Stimulated activated CD4-positive, alpha-beta T cell treated with anti-CD3 and anti-CD28 coated beads, Interleukin-1b, Interleukin-23, amount 100 ng/mL, for 4 hours (primary cell): ENCODE data around the gene KCNK7.

Experiments
- DNase-seq, 2 donors: peaks; one replicate each; pipeline ENCODE4 v3.0.0-alpha.2; 2020; ENCODE audit warnings: low read depth in 2 of 2

The KCNK7 gene

DNA sequence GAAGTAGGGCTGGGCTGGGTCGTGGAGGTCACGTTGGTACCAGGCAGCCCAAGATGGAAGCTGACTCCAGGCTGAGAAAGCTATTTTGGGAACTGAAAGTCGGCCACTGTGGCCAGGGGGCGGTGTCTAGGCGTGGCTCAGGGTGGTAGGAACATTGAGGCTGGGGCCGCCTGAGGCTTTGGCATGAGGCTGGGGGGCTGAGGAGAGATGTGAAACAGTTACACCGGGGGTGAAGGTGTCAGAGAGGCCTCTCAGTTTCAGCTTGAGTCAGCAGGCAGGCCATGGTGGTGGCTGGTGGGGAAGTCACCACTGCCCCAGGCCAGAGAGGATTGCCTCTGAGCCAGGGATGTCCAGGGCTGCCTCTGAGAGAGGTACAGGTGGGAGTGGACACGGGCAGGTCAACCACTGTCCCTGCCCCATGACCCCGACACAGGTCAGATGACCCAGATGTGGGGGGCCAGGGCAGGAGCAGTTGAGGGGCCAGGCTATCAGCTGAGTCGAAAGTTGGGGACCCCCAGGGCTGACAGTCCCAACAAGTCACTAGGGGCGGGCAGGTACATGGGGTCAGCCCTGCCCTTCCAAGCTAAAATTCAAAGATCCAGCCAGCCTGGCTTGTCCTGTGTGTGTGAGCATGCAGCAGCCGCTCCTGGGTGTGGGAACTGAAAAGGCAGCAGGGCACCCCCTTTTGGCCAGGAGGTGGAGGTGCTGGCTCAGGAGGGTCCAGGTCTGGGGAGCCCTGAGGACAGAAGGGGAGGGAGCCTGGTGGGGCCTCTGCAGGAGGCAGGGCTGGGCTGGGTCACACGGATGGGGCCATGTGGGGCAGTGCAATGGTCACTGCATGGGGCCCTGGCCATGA, 7.2 kb downstream of the KCNK7 start:
- peak; percentile 37 to 67 for DNase-seq

DNA sequence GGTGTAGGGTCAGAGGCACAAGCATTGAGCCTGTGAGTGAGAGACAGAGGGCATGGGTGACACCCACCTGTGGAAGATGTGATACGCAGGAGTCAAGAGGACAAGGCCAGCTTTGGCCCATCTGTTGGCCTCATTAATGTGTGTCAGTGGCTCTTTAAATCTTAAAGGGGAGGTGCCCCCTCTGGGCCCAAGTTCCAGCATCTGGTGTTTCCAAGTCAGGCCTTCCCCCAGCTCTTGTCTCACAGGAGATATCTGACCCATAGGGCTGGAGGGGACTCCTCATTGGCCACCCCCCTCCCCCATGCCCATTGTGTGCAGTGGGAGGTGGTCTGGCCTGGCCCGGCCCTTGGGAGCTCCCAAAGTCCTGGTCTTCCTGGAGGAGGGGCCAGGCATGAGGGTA, 8.9 kb downstream of the KCNK7 start:
- DNase-seq, result no peak

DNA sequence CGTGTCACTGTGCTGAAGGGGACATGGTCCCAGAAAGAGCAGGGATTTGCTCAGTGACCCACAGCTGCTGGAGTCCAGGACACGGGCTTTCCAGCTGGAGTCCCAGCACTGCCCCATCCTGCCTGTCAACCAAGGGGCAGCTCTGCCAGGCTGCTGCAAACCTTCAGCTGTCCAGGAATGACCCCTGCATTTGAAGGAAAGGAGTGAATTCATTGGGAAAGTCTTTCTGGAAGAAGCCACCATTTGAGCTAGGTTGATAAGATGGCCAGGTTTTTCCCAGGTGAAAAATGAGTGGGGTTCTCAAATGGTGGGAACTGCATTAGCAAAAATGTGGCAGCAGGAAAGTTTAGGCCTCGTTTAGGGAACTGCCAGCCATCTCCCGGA, 9.4 kb downstream of the KCNK7 start:
- DNase-seq, result no peak

DNA sequence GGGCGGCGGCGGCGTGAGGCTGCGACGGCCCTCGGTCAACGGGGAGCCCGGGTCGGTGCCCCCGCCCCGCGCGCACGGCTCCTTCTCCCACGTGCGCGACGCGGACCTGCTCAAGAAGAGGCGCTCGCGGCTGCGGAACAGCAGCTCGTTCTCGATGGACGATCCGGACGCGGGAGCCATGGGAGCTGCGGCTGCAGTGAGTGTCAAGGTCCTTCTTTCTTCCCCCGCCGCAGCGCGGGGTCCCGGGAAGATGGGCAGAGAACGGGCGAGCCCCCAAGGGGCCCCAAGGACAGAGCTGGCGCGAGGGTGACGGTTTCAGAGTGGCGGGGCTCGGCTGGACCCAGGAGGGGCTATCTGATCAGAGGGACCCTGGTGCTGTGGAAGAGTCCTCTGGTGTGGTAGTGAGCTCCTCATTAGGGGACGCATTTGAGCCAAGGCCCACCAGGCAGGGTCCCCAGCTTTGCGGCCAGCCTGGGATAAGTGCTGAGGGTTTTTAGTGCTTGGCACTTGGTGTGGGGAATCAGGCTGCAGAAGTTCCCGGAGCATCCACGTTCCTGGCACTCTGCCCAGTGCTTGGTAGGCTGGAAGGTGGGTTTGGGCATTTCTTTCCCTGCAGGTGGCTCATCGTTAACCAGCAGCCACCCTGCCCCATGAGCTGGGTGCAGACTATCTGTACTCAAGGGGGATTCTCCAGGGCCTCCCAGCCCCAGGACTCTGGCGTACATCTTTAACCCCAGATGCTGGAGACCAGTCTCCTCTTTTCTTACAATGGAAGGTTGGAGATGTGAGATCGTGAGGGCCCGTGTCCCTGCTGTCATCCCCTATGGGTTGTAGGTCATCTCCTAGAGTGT, 10.0 kb downstream of the KCNK7 start:
- DNase-seq, result no peak

DNA sequence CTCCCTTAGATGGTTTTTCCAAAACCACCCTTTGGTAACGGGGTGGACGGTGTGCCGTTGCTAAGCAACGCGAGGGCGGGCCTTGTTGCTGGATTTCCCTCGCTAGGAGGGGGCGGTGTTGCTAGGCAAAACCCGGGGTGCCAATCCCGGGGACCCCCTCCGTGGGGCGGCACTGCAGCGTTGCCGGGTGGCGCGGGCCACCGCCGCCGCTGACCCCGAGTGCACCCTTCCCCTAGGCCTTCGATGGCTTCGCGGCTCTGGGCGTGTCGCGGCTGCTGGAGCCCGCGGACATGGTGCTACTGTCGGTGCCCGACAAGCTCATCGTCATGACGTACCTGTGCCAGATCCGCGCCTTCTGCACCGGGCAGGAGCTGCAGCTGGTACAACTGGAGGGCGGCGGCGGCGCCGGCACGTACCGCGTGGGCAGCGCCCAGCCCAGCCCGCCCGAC, 10.9 kb downstream of the KCNK7 start:
- no peak for DNase-seq

DNA sequence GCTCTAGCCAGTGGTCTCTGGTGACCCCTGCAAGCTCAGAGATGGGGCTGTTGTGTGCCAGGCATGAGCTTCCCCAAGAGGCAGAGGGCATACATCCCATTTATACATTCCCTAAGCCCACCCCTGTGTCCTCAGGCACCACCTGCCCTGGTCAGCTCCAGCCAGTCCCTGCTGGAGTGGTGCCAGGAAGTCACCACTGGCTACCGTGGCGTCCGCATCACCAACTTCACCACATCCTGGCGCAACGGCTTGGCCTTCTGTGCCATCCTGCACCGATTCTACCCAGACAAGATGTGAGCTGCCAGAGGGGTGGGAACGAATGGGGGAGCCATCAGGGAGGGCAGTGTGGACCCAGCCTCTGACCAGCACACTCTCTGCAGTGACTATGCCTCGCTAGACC, 11.5 kb downstream of the KCNK7 start:
- DNase-seq, result no peak

DNA sequence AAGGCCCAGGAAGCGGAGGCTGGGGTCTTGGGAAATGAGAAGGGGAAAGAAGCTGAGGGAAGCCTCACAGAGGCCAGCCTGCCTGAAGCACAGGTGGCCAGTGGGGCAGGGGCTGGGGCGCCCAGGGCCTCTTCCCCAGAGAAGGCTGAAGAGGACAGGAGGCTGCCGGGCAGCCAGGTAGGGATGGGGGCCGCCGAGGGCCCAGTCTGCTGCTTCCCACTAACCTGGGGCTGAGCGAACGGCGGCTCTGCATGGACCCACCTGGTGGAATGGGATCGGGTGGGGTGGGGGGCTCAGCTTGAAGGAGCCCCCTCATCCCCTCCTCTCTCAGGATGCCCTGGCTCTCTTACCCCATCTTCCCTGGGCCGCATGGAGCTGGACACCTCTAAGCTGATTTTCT, 12.0 kb downstream of the KCNK7 start:
- DNase-seq, result no peak

DNA sequence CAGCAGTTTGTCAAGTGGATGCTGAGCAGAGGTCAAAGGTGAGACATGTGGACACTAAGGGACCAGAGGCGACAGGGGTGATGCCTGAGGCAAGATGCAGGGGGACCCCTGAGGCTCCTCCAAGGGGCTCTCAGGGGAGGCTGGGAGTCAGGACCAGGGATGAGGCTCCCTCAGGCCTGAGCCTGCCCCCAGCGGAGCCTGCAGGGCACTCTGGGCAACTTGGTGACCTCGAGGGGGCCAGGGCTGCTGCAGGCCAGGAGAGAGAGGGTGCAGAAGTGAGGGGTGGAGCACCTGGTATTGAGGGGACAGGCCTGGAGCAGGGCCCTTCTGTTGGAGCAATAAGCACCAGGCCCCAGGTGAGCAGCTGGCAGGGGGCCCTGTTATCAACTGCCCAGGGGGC, 13.7 kb downstream of the KCNK7 start:
- no peak for DNase-seq

DNA sequence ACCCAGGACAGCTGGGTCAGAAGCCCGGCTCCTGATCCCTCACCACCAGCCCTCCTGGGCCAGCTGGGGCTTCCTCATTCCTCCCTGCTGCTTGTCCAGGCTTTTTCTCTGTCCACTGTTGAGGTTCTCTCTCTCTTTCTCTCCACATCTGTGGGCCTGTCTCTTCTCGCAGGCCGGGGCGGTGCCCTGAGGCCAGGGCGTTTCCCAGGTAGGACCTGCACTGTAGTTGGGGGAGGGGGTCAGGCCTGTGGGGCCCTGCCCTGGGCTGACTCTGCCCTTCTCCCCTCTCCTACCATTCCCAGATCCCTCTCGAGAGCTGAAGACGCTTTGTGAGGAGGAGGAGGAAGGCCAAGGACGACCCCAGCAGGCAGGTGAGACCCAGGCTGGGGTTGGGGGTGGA, 14.8 kb downstream of the KCNK7 start:
- DNase-seq, result no peak

DNA sequence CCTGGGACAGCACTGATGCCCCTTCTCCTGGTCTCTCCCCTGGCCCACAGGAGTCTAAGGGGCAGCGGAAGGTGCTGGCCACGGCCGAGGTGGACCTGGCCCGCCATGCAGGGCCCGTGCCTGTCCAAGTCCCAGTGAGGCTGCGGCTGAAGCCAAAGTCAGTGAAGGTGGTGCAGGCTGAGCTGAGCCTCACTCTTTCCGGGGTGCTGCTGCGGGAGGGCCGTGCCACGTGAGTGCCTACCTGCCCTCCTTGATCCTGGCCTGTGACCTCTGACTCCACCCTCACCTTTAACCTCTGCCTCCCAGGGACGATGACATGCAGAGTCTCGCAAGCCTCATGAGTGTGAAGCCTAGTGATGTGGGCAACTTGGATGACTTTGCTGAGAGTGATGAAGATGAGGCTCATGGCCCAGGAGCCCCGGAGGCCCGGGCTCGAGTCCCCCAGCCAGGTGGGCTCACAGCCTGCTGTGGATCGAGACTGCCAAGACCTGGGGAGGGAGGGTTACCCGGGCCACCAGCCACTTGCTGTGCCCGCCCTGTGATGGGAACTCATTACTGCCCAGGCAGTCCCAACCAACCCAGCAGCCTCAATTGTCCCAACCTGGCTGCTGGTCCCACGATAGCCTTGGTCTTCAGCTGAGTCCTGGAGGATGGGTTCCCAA, 15.4 kb downstream of the KCNK7 start:
- no peak for DNase-seq

DNA sequence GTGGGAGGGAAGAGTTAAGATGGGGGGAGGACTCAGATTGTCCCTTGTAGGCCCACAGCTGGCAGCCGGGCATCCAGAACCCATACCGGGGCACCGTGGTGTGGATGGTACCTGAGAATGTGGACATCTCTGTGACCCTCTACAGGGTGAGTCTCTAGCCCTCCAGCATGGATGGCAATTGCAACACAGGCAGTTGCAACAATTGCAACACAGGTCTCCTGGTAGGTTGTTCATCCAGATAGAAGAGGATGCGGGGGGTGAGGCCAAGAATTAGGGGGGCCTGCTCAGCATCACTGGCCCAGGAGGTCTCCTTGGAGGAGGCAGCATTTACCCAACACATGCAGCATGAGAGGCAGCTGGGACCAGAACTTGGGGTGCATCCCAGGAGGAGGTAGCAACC, 16.3 kb downstream of the KCNK7 start:
- no peak for DNase-seq

DNA sequence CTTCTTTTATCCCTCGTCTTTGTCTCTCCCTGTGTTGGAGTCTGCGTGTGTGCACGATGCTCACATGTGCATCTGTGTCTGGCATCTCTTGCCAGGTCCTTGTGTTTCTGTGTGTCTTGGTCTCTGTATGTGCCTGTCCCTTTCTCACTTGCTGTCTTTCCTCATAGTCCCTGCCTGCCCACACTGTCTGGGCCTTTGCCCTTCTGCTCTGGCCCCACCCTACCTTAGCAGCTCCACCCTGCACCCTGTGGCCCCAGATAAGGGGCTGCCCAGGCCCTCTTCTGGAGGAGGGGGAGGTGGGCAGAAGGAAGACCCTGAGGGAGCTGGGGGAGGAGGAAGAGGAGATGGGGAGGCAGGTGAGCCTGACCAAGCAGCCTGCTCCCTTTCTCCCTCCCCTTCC, 16.9 kb downstream of the KCNK7 start:
- no peak for DNase-seq

DNA sequence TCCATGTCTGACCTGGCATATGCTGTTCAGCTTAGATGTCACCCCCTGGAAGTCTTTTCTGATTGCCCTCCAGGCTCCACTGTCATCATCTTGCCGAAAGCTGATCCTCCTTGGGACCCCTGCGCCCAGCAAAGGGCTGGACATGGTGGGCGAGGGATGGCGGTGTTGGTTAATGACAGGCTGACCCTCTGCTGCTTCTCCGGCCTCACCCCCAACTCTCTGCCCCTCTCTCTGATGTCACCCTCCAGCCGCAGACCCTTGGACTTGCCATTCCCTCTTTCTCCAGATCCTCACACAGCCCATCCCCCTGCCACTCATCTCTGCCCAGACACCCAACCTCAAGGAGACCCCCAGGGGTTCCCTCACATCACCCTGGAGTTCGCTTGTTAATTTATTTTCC, 17.5 kb downstream of the KCNK7 start:
- no peak for DNase-seq

DNA sequence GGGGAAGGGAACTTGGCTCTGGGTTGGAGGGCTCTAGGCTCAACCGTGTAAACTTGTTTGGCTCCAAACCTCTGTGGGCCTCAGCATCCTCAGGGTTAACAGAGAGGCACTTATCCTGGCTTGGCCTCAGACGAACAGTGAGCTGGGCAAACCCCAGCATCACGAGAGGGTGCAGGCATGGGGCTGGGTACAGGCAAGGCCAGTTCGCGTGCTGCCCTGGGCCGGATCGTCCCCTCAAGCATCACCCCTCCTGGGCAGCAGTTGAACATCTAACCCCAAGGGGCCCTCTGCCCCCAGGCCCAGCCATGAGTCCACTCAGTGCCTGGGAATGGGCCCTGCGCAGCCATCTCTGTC, 17.9 kb downstream of the KCNK7 start:
- no peak for DNase-seq

DNA sequence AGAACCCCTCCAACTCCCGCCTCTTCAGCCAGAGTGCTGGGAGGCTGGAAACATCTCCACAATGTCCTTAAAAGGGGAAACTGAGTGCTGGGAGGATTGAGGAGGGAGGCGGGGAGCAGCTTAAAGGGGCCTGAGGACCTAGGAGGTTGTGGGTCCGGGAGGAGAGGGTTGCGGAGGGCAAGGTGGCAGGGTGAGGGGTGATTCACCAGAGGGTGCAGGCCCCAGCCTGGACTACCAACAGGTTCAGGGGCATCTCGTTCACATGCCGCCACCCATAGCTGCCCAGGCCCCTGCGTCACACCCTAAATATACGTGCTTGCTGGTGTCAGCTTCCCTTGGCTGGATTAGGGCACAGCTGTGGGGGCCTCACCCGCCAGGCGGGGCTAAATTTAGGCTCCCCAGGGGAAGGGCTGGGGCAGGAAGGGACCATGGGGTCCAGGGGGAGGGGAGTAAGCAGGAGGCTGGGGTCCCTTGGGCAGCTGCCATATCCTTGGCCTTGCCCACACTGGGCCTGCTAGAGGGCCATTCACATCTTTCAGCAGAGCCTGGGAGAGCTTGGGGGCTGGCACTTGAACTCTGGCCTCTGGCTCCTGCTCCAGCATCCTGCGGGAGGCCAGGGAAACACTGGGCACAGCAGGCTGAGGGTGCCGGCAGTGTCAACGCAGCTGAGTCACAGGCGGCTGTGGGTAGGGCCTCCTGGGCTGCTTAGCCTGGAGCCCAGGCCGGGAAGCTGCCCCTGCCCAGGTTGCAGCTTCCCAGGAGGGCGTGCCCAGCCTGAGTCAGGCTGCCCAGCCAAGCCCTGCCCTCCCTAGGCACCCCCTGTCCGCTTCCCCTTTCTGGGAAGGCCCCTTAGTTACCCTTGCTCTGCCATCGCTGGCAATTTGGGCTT, 18.5 kb downstream of the KCNK7 start:
- DNase-seq, result no peak

DNA sequence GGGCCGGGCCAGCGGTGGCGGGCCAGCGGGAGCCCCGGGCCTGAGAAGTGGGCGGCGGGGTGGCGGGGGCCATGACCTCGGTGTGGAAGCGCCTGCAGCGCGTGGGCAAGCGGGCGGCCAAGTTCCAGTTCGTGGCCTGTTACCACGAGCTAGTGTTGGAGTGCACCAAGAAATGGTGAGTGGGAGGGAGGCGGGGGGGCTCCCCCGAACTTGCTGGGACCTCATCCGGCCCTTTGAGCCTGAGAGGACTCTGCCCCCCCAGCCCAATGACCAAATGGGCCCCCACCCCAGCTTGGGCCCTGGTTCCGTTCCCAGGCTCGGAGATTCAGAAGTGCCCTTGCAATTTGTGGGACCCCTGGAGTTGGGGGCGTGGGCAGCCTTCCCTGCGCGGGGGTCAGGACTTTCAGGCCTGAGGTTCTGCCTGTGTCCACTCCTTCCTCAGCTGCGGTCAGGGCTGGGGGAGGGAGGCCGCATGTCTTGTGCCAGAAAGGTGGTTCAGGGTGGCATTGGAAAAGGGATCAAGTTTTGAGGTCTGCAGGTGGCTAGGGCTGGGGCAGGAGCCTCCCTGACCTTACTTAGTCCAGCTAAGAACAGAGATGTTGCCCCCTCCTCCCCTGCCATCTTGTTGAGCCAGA, 19.3 kb downstream of the KCNK7 start:
- DNase-seq, result no peak

DNA sequence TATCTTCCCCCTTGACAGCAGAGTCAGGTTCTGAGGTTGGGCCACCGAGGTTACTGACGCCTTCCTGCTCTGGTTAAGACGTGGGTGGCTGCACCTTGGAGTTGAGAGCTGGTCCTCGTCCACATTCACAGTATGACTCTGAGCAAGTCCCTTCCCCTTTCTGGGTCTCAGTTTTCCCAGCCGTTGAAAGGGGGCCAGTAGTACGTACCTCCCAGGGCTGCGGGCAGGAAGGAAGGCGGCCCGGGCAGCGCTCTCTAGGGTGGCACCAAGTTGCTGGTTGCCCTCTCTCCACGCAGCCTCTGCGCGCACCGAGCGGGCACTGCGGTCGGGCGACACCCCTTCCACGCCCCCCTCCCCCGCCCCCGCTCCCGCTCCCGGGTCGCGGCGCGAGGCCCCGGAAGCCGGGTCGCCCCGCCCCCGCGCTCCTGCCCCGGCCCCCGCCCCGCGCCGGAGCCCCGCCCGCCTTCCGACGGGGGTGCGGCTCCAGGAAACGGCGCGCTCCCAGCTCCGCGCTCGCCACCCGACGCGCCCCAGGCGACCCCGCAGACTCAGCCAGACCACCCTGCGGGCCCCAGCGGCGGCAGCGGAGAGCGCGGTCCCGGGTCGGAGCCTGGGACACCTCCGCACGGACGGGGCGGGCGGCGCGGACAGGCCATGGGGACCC, 19.9 kb downstream of the KCNK7 start, which contains the start of gene EHBP1L1:
Gene EHBP1L1 (plus strand): TSS at position 486 of the 664 bp plus-strand sequence. CDS start 250 bp downstream, outside the sequence.
- DNase-seq, result peak; percentile 67 to 73

DNA sequence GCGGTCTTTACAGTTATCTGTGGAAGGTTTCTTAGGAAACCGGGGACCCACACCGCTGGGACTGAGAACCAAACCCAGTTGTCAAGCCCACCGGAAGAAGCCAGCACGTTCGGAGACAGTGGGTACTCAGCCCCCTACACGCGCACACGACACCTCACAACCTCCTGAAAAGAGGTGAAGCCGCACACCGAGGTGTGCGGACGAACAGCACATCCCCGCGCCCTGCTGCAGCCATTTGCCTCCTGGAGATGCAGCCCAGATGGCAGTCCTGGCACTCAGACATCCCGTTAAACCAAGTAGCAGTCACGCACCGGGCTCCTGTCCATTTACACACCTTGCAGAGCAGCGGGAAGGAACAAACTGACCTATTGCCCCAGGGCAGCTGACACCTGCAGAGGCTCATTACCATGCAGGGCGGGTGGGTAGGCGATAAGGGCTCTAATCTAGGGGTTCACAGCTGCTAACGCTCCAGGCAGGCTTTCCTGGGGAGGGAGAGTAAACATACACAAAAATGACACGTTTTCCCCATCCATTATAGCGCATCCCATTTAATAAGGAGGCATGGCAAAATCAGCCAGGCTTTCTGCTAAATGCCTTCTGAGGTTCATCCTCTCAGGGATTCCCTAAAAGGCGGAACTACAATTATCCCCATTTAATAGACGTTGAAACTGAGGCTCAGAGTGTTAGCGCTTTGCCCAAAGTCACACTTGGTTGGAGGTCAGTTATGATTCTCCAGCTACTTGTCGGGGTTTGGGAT, 20.6 kb downstream of the KCNK7 start:
- DNase-seq, result no peak

DNA sequence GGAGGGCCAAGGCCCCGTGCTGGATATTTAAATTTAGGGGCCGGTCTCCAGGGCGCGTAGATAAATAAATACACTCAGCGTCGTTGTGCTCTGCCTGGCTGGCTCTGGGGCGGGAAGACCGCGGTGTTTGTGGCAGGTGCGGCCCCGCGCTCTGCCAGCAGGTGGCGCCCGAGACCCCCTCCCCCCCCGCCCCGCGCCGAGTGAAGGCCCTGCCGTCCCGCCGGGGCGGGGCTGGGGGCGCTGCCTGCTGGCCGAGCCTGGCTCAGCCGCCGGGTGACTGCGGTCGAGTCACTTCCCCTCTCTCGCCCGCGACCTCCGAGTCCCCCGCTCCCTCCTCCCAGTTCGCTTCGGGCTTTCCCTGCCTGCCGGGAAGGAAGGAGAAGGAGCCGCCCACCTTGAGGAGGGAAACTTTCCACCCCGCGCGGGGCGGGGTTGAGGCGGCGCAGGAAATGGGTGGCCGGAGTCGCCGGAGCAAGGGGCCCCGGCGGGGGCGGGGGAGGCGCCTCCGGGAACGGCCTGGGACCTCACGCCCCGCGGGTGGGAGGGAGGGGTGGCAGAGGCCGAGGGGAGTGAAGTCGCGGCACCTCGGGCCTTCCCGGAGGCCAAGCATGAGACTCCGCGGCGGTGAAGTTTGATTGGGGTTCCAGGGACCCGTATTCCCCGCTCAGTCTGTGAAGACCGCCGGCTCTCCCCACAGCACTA, 21.3 kb downstream of the KCNK7 start:
- peak; percentile 74 to 86 for DNase-seq
